Neural progenitor cell (in vitro differentiated cells): ENCODE data around the gene CCDC7. TPM values are rescaled to one million over a fixed set of nuclear protein-coding genes. Genes with fewer than 3 reads are reported as not detected.
"Not testable (repeated sequence)": the region's sequence is repeated elsewhere in the genome, so short reads cannot be mapped to it uniquely, and the experiment has no call there.

ENCODE experiments used
- DNase-seq: peaks from one replicate; pipeline ENCODE4 v3.0.0-alpha.2; 2016; ENCODE audit warnings: low spot score
- H2AFZ ChIP-seq: fragments of 200-600 bp; sonication (generic); replicated peaks from 2 replicates; pipeline ENCODE4 v1.6.1; 2016; ENCODE audit warnings: antibody characterized with exemption
- H3F3A ChIP-seq: fragments of 200-600 bp; sonication (generic); 2 replicates; pipeline ENCODE4 v1.6.1; 2016; ENCODE audit warnings: antibody characterized with exemption, low read depth
- H3K27ac ChIP-seq: fragments of 200-600 bp; sonication (generic); 2 replicates; pipeline ENCODE4 v1.5.1; 2016; ENCODE audit warnings: mild to moderate bottlenecking
- H3K27me3 ChIP-seq: fragments of 200-600 bp; sonication (generic); 2 replicates; pipeline ENCODE4 v1.6.1; 2016; ENCODE audit warnings: mild to moderate bottlenecking, moderate library complexity
- H3K36me3 ChIP-seq: fragments of 200-600 bp; sonication (generic); 2 replicates; pipeline ENCODE4 v1.5.1; 2016
- H3K4me1 ChIP-seq: fragments of 200-600 bp; sonication (generic); 2 replicates; pipeline ENCODE4 v1.6.1; 2016; ENCODE audit warnings: mixed run types
- H3K4me2 ChIP-seq: fragments of 200-600 bp; sonication (generic); 2 replicates; pipeline ENCODE4 v1.6.1; 2016
- H3K4me3 ChIP-seq: fragments of 200-600 bp; sonication (generic); 2 replicates; pipeline ENCODE4 v1.5.1; 2016
- H3K79me2 ChIP-seq: fragments of 200-600 bp; sonication (generic); 2 replicates; pipeline ENCODE4 v1.6.1; 2016; ENCODE audit warnings: low read depth
- H3K9ac ChIP-seq: fragments of 200-600 bp; sonication (generic); 2 replicates; pipeline ENCODE4 v1.6.1; 2016
- H3K9me3 ChIP-seq: fragments of 200-600 bp; sonication (generic); 2 replicates; pipeline ENCODE4 v1.5.1; 2016; ENCODE audit warnings: low read depth
- H4K20me1 ChIP-seq: fragments of 200-600 bp; sonication (generic); 2 replicates; pipeline ENCODE4 v1.6.1; 2016; ENCODE audit warnings: low read depth
- H3K27ac Mint-ChIP-seq: 3 replicates; pipeline ENCODE4 v1.8.0; 2021; ENCODE audit warnings: mixed read lengths
- H3K27me3 Mint-ChIP-seq: 2 replicates; pipeline ENCODE4 v1.8.0; 2022; ENCODE audit warnings: low read depth, mild to moderate bottlenecking, inconsistent platforms, moderate library complexity, mixed read lengths; ENCODE audit not compliant: insufficient read depth
- H3K36me3 Mint-ChIP-seq: 3 replicates; pipeline ENCODE4 v1.8.0; 2021; ENCODE audit warnings: mixed read lengths
- H3K4me1 Mint-ChIP-seq: 3 replicates; pipeline ENCODE4 v1.8.0; 2021; ENCODE audit warnings: mixed read lengths
- H3K4me3 Mint-ChIP-seq: 3 replicates; pipeline ENCODE4 v1.8.0; 2021; ENCODE audit warnings: mild to moderate bottlenecking, moderate library complexity, mixed read lengths
- H3K9me3 Mint-ChIP-seq: 3 replicates; pipeline ENCODE4 v1.8.0; 2020; ENCODE audit warnings: mixed read lengths
- EZH2 ChIP-seq: fragments of 200-600 bp; sonication (generic); IDR thresholded peaks from 2 replicates; pipeline ENCODE4 v1.6.1; 2017; ENCODE audit warnings: antibody characterized with exemption, mild to moderate bottlenecking, moderate library complexity
- EZH2phosphoT487 ChIP-seq: fragments of 200-600 bp; sonication (generic); IDR thresholded peaks from 2 replicates; pipeline ENCODE4 v1.6.1; 2017; ENCODE audit warnings: antibody characterized with exemption
- total RNA-seq: library from RNA; depleted of rRNA; stranded (reverse); fragments of >200 nt; gene quantifications from 2 replicates; pipeline ENCODE4 v1.2.3, GENCODE V29; 2015; ENCODE audit warnings: low replicate concordance
- TF ChIP-seq, protein P1 (sequence below): fragments of 200-600 bp; sonication (generic); IDR thresholded peaks from 2 replicates; pipeline ENCODE4 v1.5.1; 2017; ENCODE audit warnings: antibody characterized with exemption, mild to moderate bottlenecking

CCDC7 gene
- total RNA-seq, 1 donor from 2014 or later, result 6.9 TPM

DNA sequence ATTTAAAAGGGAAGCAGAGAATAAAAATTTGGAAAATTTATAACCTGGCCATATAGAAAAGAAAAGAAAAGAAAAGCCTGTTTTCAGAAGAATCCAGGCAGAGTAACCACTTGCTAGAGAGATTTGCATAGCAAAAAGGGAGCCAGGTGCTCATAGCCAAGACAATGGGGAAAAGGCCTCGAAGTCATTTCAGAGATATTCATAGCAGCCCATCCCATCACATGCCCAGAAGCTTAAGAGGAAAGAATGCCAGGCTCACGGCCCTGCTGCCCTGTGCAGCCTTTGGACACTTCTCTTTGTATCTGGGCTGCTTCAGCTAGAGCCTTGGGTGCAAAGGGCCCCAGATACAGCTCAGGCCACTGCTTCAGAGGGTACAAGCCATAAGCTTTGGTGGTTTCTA, 159.8 kb downstream of the CCDC7 start:
- no peak overlapping the region for H3K4me3 Mint-ChIP-seq
- H3K27ac ChIP-seq, result no peak overlapping the region
- H3K27me3 ChIP-seq, result no peaks in the 10 kb centered on the region
- no peaks in the 10 kb centered on the region for H4K20me1 ChIP-seq
- H3K9me3 Mint-ChIP-seq, result peaks cover 9% of the 10 kb centered on the region
- no peak overlapping the region for H3K27ac Mint-ChIP-seq
- no peak overlapping the region for H3K9ac ChIP-seq
- no peak overlapping the region for H3K4me3 ChIP-seq
- H3K4me1 ChIP-seq, result no peaks in the 10 kb centered on the region
- TF ChIP-seq EZH2phosphoT487 (no peak), EZH2 (no peak)
- TF ChIP-seq, protein P1, sequence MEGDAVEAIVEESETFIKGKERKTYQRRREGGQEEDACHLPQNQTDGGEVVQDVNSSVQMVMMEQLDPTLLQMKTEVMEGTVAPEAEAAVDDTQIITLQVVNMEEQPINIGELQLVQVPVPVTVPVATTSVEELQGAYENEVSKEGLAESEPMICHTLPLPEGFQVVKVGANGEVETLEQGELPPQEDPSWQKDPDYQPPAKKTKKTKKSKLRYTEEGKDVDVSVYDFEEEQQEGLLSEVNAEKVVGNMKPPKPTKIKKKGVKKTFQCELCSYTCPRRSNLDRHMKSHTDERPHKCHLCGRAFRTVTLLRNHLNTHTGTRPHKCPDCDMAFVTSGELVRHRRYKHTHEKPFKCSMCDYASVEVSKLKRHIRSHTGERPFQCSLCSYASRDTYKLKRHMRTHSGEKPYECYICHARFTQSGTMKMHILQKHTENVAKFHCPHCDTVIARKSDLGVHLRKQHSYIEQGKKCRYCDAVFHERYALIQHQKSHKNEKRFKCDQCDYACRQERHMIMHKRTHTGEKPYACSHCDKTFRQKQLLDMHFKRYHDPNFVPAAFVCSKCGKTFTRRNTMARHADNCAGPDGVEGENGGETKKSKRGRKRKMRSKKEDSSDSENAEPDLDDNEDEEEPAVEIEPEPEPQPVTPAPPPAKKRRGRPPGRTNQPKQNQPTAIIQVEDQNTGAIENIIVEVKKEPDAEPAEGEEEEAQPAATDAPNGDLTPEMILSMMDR, result no peak
- no peak overlapping the region for H2AFZ ChIP-seq
- H3K4me2 ChIP-seq, result no peak overlapping the region
- no peaks in the 10 kb centered on the region for H3K36me3 ChIP-seq
- no peaks in the 10 kb centered on the region for H3K79me2 ChIP-seq
- H3K4me1 Mint-ChIP-seq, result no peaks in the 10 kb centered on the region
- H3K27me3 Mint-ChIP-seq, result peaks cover under 1% of the 10 kb centered on the region
- H3F3A ChIP-seq, result no peaks in the 10 kb centered on the region
- H3K9me3 ChIP-seq, result no peaks in the 10 kb centered on the region
- H3K36me3 Mint-ChIP-seq, result peaks cover 2% of the 10 kb centered on the region
- no peak for DNase-seq

DNA sequence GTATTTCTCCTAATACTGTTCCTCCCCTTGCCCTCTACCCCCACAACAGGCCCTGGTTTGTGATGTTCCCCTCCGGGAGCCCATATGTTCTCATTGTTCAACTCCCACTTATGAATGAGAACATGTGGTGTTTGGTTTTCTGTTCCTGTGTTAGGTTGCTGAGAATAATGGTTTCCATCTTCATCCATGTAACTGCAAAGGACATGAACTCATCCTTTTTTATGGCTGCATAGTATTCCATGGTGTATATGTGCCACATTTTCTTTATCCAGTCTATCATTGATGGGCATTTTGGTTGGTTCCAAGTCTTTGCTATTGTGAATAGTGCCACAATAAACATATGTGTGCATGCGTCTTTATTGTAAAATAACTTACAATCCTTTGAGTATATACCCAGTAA, 164.6 kb downstream of the CCDC7 start:
- not testable (repeated sequence) for H3K9ac ChIP-seq, H3K9me3 ChIP-seq, H4K20me1 ChIP-seq

DNA sequence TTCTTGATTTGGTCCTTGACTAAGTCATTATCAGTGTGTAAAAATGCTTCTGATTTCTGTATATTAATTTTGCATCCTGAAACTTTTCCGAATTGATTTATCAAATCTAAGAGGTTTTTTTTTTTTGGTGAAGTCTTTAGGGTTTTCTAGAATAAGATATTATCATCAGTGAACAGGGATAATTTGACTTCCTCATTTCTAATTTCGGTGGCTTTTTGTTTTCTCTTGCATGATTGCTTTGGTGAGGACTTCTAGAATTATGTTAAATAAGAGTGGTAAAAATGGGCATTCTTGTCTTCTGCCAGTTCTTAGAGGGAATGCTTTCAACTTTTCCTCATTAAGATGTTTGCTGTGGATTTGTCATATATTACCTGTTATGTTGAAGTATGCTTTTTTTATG, 170.5 kb downstream of the CCDC7 start:
- TF ChIP-seq, protein P1, result no peak
- no peak for TF ChIP-seq EZH2phosphoT487
- TF ChIP-seq EZH2, result no peak
- H3K9ac ChIP-seq, result no peak overlapping the region
- no peak overlapping the region for H3K4me2 ChIP-seq
- Mint-ChIP-seq H3K27ac (no peak overlapping the region), H3K4me3 (no peak overlapping the region), H3K9me3 (peaks cover 8% of the 10 kb centered on the region), H3K4me1 (no peaks in the 10 kb centered on the region), H3K27me3 (no peaks in the 10 kb centered on the region), H3K36me3 (no peaks in the 10 kb centered on the region)
- no peaks in the 10 kb centered on the region for H3K79me2 ChIP-seq
- H3K36me3 ChIP-seq, result peaks cover 4% of the 10 kb centered on the region
- H2AFZ ChIP-seq, result no peak overlapping the region
- no peaks in the 10 kb centered on the region for H3K4me1 ChIP-seq
- H3K27ac ChIP-seq, result no peak overlapping the region
- H3K9me3 ChIP-seq, result peaks cover 5% of the 10 kb centered on the region
- DNase-seq, result no peak
- H3K4me3 ChIP-seq, result no peak overlapping the region
- no peaks in the 10 kb centered on the region for H3K27me3 ChIP-seq
- no peaks in the 10 kb centered on the region for H3F3A ChIP-seq
- no peaks in the 10 kb centered on the region for H4K20me1 ChIP-seq

More for the DNA sequence above, 164.6 kb downstream of the CCDC7 start:
- H3K79me2 ChIP-seq, H3K27ac ChIP-seq, H3K4me3 Mint-ChIP-seq, H2AFZ ChIP-seq, H3K4me1 ChIP-seq, H3K4me2 ChIP-seq, H3K36me3 Mint-ChIP-seq, H3K9me3 Mint-ChIP-seq, H3F3A ChIP-seq, H3K4me1 Mint-ChIP-seq, DNase-seq, H3K27me3 ChIP-seq, H3K4me3 ChIP-seq, H3K27me3 Mint-ChIP-seq, H3K36me3 ChIP-seq, H3K27ac Mint-ChIP-seq: not testable (repeated sequence)

DNA sequence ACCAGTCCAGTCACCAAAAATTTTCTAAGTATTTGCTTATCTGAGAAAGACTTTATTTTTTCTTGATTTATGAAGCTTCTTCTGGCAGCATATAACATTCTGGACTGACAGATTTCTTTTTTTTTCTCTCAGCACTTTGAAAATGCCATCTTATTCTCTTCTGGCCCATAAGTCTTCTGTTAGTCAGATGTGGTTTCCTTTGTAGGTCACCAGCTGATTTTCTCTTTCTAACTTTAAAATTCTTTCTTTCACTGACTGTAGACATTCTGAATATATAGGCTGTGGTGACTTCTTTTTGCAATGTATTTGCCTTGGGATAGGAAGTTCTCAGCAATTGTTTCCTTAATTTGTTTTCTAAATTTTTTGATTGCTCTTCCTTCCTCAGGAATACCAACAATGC, 172.5 kb downstream of the CCDC7 start:
- H3K4me3 Mint-ChIP-seq, result no peak overlapping the region
- peaks cover 4% of the 10 kb centered on the region for H3K36me3 ChIP-seq
- no peaks in the 10 kb centered on the region for H3K4me1 ChIP-seq
- H3K4me1 Mint-ChIP-seq, result no peaks in the 10 kb centered on the region
- no peaks in the 10 kb centered on the region for H3K79me2 ChIP-seq
- no peaks in the 10 kb centered on the region for H4K20me1 ChIP-seq
- H3K36me3 Mint-ChIP-seq, result no peaks in the 10 kb centered on the region
- no peaks in the 10 kb centered on the region for H3K27me3 ChIP-seq
- no peaks in the 10 kb centered on the region for H3F3A ChIP-seq
- no peak overlapping the region for H3K27ac Mint-ChIP-seq
- H3K9ac ChIP-seq, result no peak overlapping the region
- H3K9me3 Mint-ChIP-seq, result peaks cover 5% of the 10 kb centered on the region
- H3K9me3 ChIP-seq, result peaks cover 5% of the 10 kb centered on the region
- H3K4me2 ChIP-seq, result no peak overlapping the region
- no peak overlapping the region for H3K4me3 ChIP-seq
- no peaks in the 10 kb centered on the region for H3K27me3 Mint-ChIP-seq
- no peak for DNase-seq
- no peak overlapping the region for H3K27ac ChIP-seq
- TF ChIP-seq, protein P1, result no peak
- TF ChIP-seq EZH2 (no peak), EZH2phosphoT487 (no peak)
- H2AFZ ChIP-seq, result no peak overlapping the region
